H9 (cell line): ENCODE data around the gene SPINT2. TPM values are rescaled to one million over a fixed set of nuclear protein-coding genes. Genes with fewer than 3 reads are reported as not detected.
A peak's percentile ranks its signal among the peaks of the same experiment; 100 is the strongest.

ENCODE experiments used
- DNase-seq: peaks from one replicate; pipeline ENCODE4 v3.0.0-alpha.2; 2017
- H2AFZ ChIP-seq: one replicate; pipeline ENCODE4 v1.6.1; 2013; ENCODE audit warnings: mild to moderate bottlenecking, low read length, control low read depth, moderate library complexity
- H2AK5ac ChIP-seq: 2 replicates; pipeline ENCODE4 v1.6.1; 2013; ENCODE audit warnings: low read length, control low read depth, mixed read lengths; ENCODE audit not compliant: insufficient read length
- H2BK120ac ChIP-seq: one replicate; pipeline ENCODE4 v1.6.1; 2013; ENCODE audit warnings: low read depth, mild to moderate bottlenecking, low read length, control low read depth, inconsistent platforms; ENCODE audit not compliant: poor library complexity, severe bottlenecking
- H2BK12ac ChIP-seq: 2 replicates; pipeline ENCODE4 v1.6.1; 2013; ENCODE audit warnings: low read length, control low read depth, mixed read lengths, low read depth; ENCODE audit not compliant: insufficient read length
- H2BK15ac ChIP-seq: 2 replicates; pipeline ENCODE4 v1.6.1; 2013; ENCODE audit warnings: low read depth, low read length, control low read depth
- H2BK20ac ChIP-seq: one replicate; pipeline ENCODE4 v1.6.1; 2013; ENCODE audit warnings: low read depth, mild to moderate bottlenecking, low read length, control low read depth, inconsistent platforms; ENCODE audit not compliant: poor library complexity, severe bottlenecking
- H2BK5ac ChIP-seq: 2 replicates; pipeline ENCODE4 v1.6.1; 2013; ENCODE audit warnings: low read length, control low read depth, mixed read lengths; ENCODE audit not compliant: insufficient read length
- H3K14ac ChIP-seq: 2 replicates; pipeline ENCODE4 v1.6.1; 2013; ENCODE audit warnings: low read length, control low read depth; ENCODE audit not compliant: insufficient read depth
- H3K18ac ChIP-seq: 2 replicates; pipeline ENCODE4 v1.6.1; 2013; ENCODE audit warnings: low read depth, mild to moderate bottlenecking, mixed read lengths, low read length, control low read depth; ENCODE audit not compliant: insufficient read length
- H3K23ac ChIP-seq: 2 replicates; pipeline ENCODE4 v1.6.1; 2013; ENCODE audit warnings: low read length, control low read depth, mixed read lengths, low read depth; ENCODE audit not compliant: insufficient read length
- H3K23me2 ChIP-seq: 2 replicates; pipeline ENCODE4 v1.6.1; 2013; ENCODE audit warnings: low read depth, mild to moderate bottlenecking, mixed read lengths, low read length, control low read depth; ENCODE audit not compliant: insufficient read length, poor library complexity, severe bottlenecking
- H3K27ac ChIP-seq: 2 replicates; pipeline ENCODE4 v1.5.1; 2013; ENCODE audit warnings: low read length, control low read depth, mixed read lengths, low read depth; ENCODE audit not compliant: insufficient read length
- H3K27me3 ChIP-seq: 2 replicates; pipeline ENCODE4 v1.6.1; 2013; ENCODE audit warnings: low read length, control low read depth, inconsistent platforms; ENCODE audit not compliant: insufficient read depth
- H3K4ac ChIP-seq: 2 replicates; pipeline ENCODE4 v1.6.1; 2013; ENCODE audit warnings: low read depth, mild to moderate bottlenecking, control low read depth, inconsistent platforms, low read length, moderate library complexity
- H3K4me1 ChIP-seq: 2 replicates; pipeline ENCODE4 v1.6.1; 2013; ENCODE audit warnings: low read length, control low read depth, inconsistent platforms; ENCODE audit not compliant: insufficient read depth
- H3K4me2 ChIP-seq: 2 replicates; pipeline ENCODE4 v1.6.1; 2013; ENCODE audit warnings: low read length, control low read depth, mixed read lengths; ENCODE audit not compliant: insufficient read length, insufficient read depth
- H3K56ac ChIP-seq: 2 replicates; pipeline ENCODE4 v1.6.1; 2013; ENCODE audit warnings: low read depth, mild to moderate bottlenecking, mixed read lengths, low read length, control low read depth; ENCODE audit not compliant: insufficient read length
- H3K79me1 ChIP-seq: 2 replicates; pipeline ENCODE4 v1.6.1; 2013; ENCODE audit warnings: low read depth, mild to moderate bottlenecking, moderate library complexity, low read length, control low read depth, inconsistent platforms; ENCODE audit not compliant: insufficient read depth, poor library complexity, severe bottlenecking
- H3K79me2 ChIP-seq: 2 replicates; pipeline ENCODE4 v1.6.1; 2013; ENCODE audit warnings: low read length, control low read depth, inconsistent platforms; ENCODE audit not compliant: insufficient read depth
- H3K9ac ChIP-seq: 2 replicates; pipeline ENCODE4 v1.6.1; 2013; ENCODE audit warnings: low read length, control low read depth, mixed read lengths; ENCODE audit not compliant: insufficient read length; ENCODE audit errors: extremely low read depth
- H3K9me3 ChIP-seq: one replicate; pipeline ENCODE4 v1.6.1; 2013; ENCODE audit warnings: low read depth, low read length, inconsistent platforms; ENCODE audit not compliant: control insufficient read depth
- H3T11ph ChIP-seq: one replicate; pipeline ENCODE4 v1.6.1; 2013; ENCODE audit warnings: mild to moderate bottlenecking, low read length, control low read depth, inconsistent platforms
- H4K20me1 ChIP-seq: one replicate; pipeline ENCODE4 v1.6.1; 2013; ENCODE audit not compliant: control insufficient read depth, insufficient read length, insufficient read depth
- H4K5ac ChIP-seq: 2 replicates; pipeline ENCODE4 v1.6.1; 2013; ENCODE audit warnings: low read depth, mild to moderate bottlenecking, mixed read lengths, low read length, control low read depth; ENCODE audit not compliant: insufficient read length
- H4K8ac ChIP-seq: replicated peaks from 2 replicates; pipeline ENCODE4 v1.6.1; 2013; ENCODE audit warnings: low read length, control low read depth, mixed read lengths, low read depth; ENCODE audit not compliant: insufficient read length
- H4K91ac ChIP-seq: 2 replicates; pipeline ENCODE4 v1.6.1; 2013; ENCODE audit warnings: low read depth, mild to moderate bottlenecking, moderate library complexity, mixed read lengths, low read length, control low read depth; ENCODE audit not compliant: insufficient read length
- H3K27ac Mint-ChIP-seq, 3 experiments: 2 replicates in 2 of 3; 3 replicates in 1 of 3; pipeline ENCODE4 v1.8.0; 2020 to 2021; ENCODE audit warnings: mixed read lengths in 3 of 3, mild to moderate bottlenecking in 1 of 3, moderate library complexity in 1 of 3
- H3K27me3 Mint-ChIP-seq: 2 replicates; pipeline ENCODE4 v1.8.0; 2021; ENCODE audit warnings: low read depth, mild to moderate bottlenecking, moderate library complexity, mixed read lengths
- H3K36me3 Mint-ChIP-seq, 3 experiments: 2 replicates in 2 of 3; 3 replicates in 1 of 3; pipeline ENCODE4 v1.8.0; 2020 to 2021; ENCODE audit warnings: low read depth in 3 of 3, mixed read lengths in 3 of 3; ENCODE audit not compliant: insufficient read depth in 1 of 3
- H3K4me1 Mint-ChIP-seq, 2 experiments: 2 replicates each; pipeline ENCODE4 v1.8.0; 2020; ENCODE audit warnings: mixed read lengths in 2 of 2
- H3K4me3 Mint-ChIP-seq, 2 experiments: 2 replicates in 1 of 2; 3 replicates in 1 of 2; pipeline ENCODE4 v1.8.0; 2020 to 2021; ENCODE audit warnings: mild to moderate bottlenecking in 2 of 2, mixed read lengths in 2 of 2, moderate library complexity in 1 of 2
- H3K9me3 Mint-ChIP-seq, 2 experiments: 2 replicates in 1 of 2; 3 replicates in 1 of 2; pipeline ENCODE4 v1.8.0; 2020; ENCODE audit warnings: mild to moderate bottlenecking in 2 of 2, mixed read lengths in 2 of 2, moderate library complexity in 1 of 2
- CTCF ChIP-seq: fragments of 200-600 bp; sonication (generic); conservative IDR thresholded peaks from 3 replicates; pipeline ENCODE4 v1.8.0; 2021; ENCODE audit warnings: antibody characterized with exemption, mild to moderate bottlenecking
- WGBS: extraction: QIAGEN DNeasy Blood & Tissue Kit; methylation state at CpG from one replicate; pipeline ENCODE4 v1.1.7; 2013; ENCODE audit warnings: missing lambda C conversion rate, low lambda C conversion rate, mixed read lengths; ENCODE audit not compliant: insufficient read length; ENCODE audit errors: extremely low coverage; 5-methylcytosine and 5-hydroxymethylcytosine counted together
- total RNA-seq: library from RNA; stranded (reverse); gene quantifications from 2 replicates; pipeline ENCODE4 v1.2.1, GENCODE V29; 2021

SPINT2 gene
- total RNA-seq, 1 experiment from 2014 or later, result 283 TPM

- Histone ChIP-seq H3K79me1 (peaks cover 19% of the 10 kb centered on the region), H2AFZ (no peak overlapping the region), H3K4me1 (no peaks in the 10 kb centered on the region; the same call in 1 of the 2 replicates), H2BK5ac (no peak overlapping the region), H3K4ac (no peak overlapping the region), H3K27ac (no peak overlapping the region), H3K18ac (no peak overlapping the region), H3K56ac (no peak overlapping the region), H3K4me2 (no peak overlapping the region), H3K23ac (no peak overlapping the region), H2AK5ac (no peak overlapping the region), H3K27me3 (no peaks in the 10 kb centered on the region), H3T11ph (no peak overlapping the region), H3K23me2 (no peaks in the 10 kb centered on the region), H4K8ac (no peak overlapping the region), H3K79me2 (peaks cover 29% of the 10 kb centered on the region), H3K14ac (no peak overlapping the region), H2BK12ac (no peak overlapping the region), H3K9me3 (no peaks in the 10 kb centered on the region), H4K91ac (no peak overlapping the region), H2BK20ac (no peak overlapping the region), H3K9ac (no peak overlapping the region), H2BK120ac (no peak overlapping the region), H4K5ac (no peak overlapping the region), H2BK15ac (no peak overlapping the region), H4K20me1 (no peaks in the 10 kb centered on the region)
- peaks cover 21 to 22% of the 10 kb centered on the region in 2 experiments for H3K4me1 Mint-ChIP-seq
- peaks cover 6 to 27% (median 23%) of the 10 kb centered on the region in 3 experiments; a peak in 6 of 7 replicates for H3K36me3 Mint-ChIP-seq
- no peak overlapping the region for H3K4me3 Mint-ChIP-seq
- no peak for DNase-seq
- TF ChIP-seq CTCF, result no peak
- WGBS, result no CpG with 5 or more reads among the region's 9 CpGs
- H3K9me3 Mint-ChIP-seq, result no peaks in the 10 kb centered on the region
- H3K27me3 Mint-ChIP-seq, result no peaks in the 10 kb centered on the region
- peak overlapping the region in 2 of 3 experiments; percentile 19 to 34; a peak in 1 of 7 replicates for H3K27ac Mint-ChIP-seq
These were observed 10.4 kb downstream of the SPINT2 start for GRCh38 chr19:38274739-38275138.
